MM.1S (cell line): ENCODE results near the gene UBE2QL1.

Experiments
- DNase-seq: peaks from one replicate; pipeline ENCODE4 v3.0.0-alpha.2; 2015
- H2AFZ ChIP-seq: fragments of 300-600 bp; sonication (generic); 2 replicates; pipeline ENCODE4 v1.6.0; 2016; ENCODE audit warnings: antibody characterized with exemption, low read length
- H3F3A ChIP-seq: fragments of 300-600 bp; sonication (generic); 2 replicates; pipeline ENCODE4 v1.6.1; 2016; ENCODE audit warnings: mild to moderate bottlenecking, antibody characterized with exemption, low read length, moderate library complexity, mixed read lengths; ENCODE audit not compliant: insufficient read depth
- H3K27ac ChIP-seq: fragments of 300-600 bp; sonication (generic); 2 replicates; pipeline ENCODE4 v1.5.1; 2016; ENCODE audit warnings: mild to moderate bottlenecking, low read length
- H3K27me3 ChIP-seq: fragments of 300-600 bp; sonication (generic); replicated peaks from 2 replicates; pipeline ENCODE4 v1.6.0; 2016; ENCODE audit warnings: low read length; ENCODE audit not compliant: insufficient read depth
- H3K36me3 ChIP-seq: fragments of 300-600 bp; sonication (generic); replicated peaks from 2 replicates; pipeline ENCODE4 v1.6.1; 2016; ENCODE audit warnings: mild to moderate bottlenecking, low read length, mixed read lengths; ENCODE audit not compliant: insufficient read depth
- H3K4me1 ChIP-seq: fragments of 300-600 bp; sonication (generic); 2 replicates; pipeline ENCODE4 v1.6.1; 2016; ENCODE audit warnings: low read length, mixed read lengths
- H3K4me2 ChIP-seq: fragments of 300-600 bp; sonication (generic); 2 replicates; pipeline ENCODE4 v1.6.0; 2016; ENCODE audit warnings: low read depth, low read length
- H3K4me3 ChIP-seq: fragments of 300-600 bp; sonication (generic); 2 replicates; pipeline ENCODE4 v1.5.1; 2016; ENCODE audit warnings: low read length, mixed read lengths
- H3K79me2 ChIP-seq: fragments of 300-600 bp; sonication (generic); 2 replicates; pipeline ENCODE4 v1.6.1; 2016; ENCODE audit warnings: mixed run types, low read length, mixed read lengths
- H3K9ac ChIP-seq: fragments of 300-600 bp; sonication (generic); 2 replicates; pipeline ENCODE4 v1.6.1; 2016; ENCODE audit warnings: low read length, mixed read lengths
- H3K9me2 ChIP-seq: fragments of 300-600 bp; sonication (generic); replicated peaks from 2 replicates; pipeline ENCODE4 v1.6.1; 2016; ENCODE audit warnings: mild to moderate bottlenecking, low read length, mixed read lengths; ENCODE audit not compliant: insufficient read depth
- H3K9me3 ChIP-seq: fragments of 300-600 bp; sonication (generic); replicated peaks from 2 replicates; pipeline ENCODE4 v1.6.1; 2016; ENCODE audit warnings: mild to moderate bottlenecking, low read length, mixed read lengths; ENCODE audit not compliant: insufficient read depth
- H4K20me1 ChIP-seq: fragments of 300-600 bp; sonication (generic); 2 replicates; pipeline ENCODE4 v1.6.1; 2016; ENCODE audit warnings: mild to moderate bottlenecking, low read length, moderate library complexity, mixed read lengths; ENCODE audit not compliant: insufficient read depth
- EZH2 ChIP-seq: fragments of 300-600 bp; sonication (generic); optimal IDR thresholded peaks from 2 replicates; pipeline ENCODE3; 2017; ENCODE audit warnings: low read depth, mild to moderate bottlenecking, antibody characterized with exemption, low read length, mixed read lengths
- EZH2phosphoT487 ChIP-seq: fragments of 300-600 bp; sonication (generic); IDR thresholded peaks from 2 replicates; pipeline ENCODE4 v1.6.1; 2018; ENCODE audit warnings: antibody characterized with exemption, low read length
- TF ChIP-seq, protein P1 (sequence below): fragments of 300-600 bp; sonication (generic); IDR thresholded peaks from 2 replicates; pipeline ENCODE4 v1.5.1; 2016; ENCODE audit warnings: antibody characterized with exemption, low read length, mixed read lengths

The UBE2QL1 gene

DNA sequence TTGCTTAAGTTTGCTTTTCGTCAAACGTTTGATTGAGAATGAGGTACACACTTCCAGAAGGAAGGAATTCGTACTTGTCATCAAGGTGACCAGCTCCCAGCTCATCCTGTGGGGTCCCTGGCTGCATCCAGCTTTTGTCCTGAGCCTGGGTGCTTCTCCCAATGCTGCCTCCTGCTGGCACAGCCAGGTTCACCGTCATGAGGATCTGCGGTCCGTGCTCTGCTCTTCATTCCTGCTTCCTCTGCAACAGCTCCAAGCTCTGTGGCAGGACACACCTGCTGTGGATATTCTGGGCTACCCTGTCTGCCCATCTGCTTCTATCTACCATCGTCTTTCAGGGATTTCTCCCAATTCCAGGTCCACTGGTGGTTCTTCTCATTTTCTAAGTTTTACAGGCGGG is 13.3 kb upstream of the UBE2QL1 start:
- no peaks in the 10 kb centered on the region for H3F3A ChIP-seq
- H3K79me2 ChIP-seq = no peaks in the 10 kb centered on the region
- H3K4me2 ChIP-seq = no peak overlapping the region
- no peaks in the 10 kb centered on the region for H3K36me3 ChIP-seq
- H3K9me2 ChIP-seq = no peaks in the 10 kb centered on the region
- H3K27me3 ChIP-seq = no peaks in the 10 kb centered on the region
- peaks cover 5% of the 10 kb centered on the region; the same call in 1 of the 2 replicates for H3K4me1 ChIP-seq
- H2AFZ ChIP-seq = no peak overlapping the region
- no peak overlapping the region for H3K9ac ChIP-seq
- H4K20me1 ChIP-seq = no peaks in the 10 kb centered on the region
- H3K4me3 ChIP-seq = no peak overlapping the region
- TF ChIP-seq, protein P1, sequence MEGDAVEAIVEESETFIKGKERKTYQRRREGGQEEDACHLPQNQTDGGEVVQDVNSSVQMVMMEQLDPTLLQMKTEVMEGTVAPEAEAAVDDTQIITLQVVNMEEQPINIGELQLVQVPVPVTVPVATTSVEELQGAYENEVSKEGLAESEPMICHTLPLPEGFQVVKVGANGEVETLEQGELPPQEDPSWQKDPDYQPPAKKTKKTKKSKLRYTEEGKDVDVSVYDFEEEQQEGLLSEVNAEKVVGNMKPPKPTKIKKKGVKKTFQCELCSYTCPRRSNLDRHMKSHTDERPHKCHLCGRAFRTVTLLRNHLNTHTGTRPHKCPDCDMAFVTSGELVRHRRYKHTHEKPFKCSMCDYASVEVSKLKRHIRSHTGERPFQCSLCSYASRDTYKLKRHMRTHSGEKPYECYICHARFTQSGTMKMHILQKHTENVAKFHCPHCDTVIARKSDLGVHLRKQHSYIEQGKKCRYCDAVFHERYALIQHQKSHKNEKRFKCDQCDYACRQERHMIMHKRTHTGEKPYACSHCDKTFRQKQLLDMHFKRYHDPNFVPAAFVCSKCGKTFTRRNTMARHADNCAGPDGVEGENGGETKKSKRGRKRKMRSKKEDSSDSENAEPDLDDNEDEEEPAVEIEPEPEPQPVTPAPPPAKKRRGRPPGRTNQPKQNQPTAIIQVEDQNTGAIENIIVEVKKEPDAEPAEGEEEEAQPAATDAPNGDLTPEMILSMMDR = peak; percentile 20
- no peak for TF ChIP-seq EZH2
- no peak for TF ChIP-seq EZH2phosphoT487
- DNase-seq = peak; percentile 4
- H3K9me3 ChIP-seq = no peaks in the 10 kb centered on the region
- H3K27ac ChIP-seq = no peak overlapping the region

- H3K4me3 ChIP-seq = no peak overlapping the region
- DNase-seq = no peak
- H3K27me3 ChIP-seq = no peaks in the 10 kb centered on the region
- H3K4me2 ChIP-seq = peak overlapping the region; percentile 3; the same call in 1 of the 2 replicates
- no peaks in the 10 kb centered on the region for H4K20me1 ChIP-seq
- H2AFZ ChIP-seq = no peak overlapping the region
- TF ChIP-seq EZH2 = no peak
- H3F3A ChIP-seq = no peaks in the 10 kb centered on the region
- no peaks in the 10 kb centered on the region for H3K9me3 ChIP-seq
- no peaks in the 10 kb centered on the region for H3K79me2 ChIP-seq
- no peak overlapping the region for H3K27ac ChIP-seq
- no peak overlapping the region for H3K9ac ChIP-seq
- no peaks in the 10 kb centered on the region for H3K9me2 ChIP-seq
- peaks cover 5% of the 10 kb centered on the region; the same call in 1 of the 2 replicates for H3K4me1 ChIP-seq
- H3K36me3 ChIP-seq = no peaks in the 10 kb centered on the region
Observed at GRCh38 chr5:6436715-6437331, 11.8 kb upstream of the UBE2QL1 start.

DNA sequence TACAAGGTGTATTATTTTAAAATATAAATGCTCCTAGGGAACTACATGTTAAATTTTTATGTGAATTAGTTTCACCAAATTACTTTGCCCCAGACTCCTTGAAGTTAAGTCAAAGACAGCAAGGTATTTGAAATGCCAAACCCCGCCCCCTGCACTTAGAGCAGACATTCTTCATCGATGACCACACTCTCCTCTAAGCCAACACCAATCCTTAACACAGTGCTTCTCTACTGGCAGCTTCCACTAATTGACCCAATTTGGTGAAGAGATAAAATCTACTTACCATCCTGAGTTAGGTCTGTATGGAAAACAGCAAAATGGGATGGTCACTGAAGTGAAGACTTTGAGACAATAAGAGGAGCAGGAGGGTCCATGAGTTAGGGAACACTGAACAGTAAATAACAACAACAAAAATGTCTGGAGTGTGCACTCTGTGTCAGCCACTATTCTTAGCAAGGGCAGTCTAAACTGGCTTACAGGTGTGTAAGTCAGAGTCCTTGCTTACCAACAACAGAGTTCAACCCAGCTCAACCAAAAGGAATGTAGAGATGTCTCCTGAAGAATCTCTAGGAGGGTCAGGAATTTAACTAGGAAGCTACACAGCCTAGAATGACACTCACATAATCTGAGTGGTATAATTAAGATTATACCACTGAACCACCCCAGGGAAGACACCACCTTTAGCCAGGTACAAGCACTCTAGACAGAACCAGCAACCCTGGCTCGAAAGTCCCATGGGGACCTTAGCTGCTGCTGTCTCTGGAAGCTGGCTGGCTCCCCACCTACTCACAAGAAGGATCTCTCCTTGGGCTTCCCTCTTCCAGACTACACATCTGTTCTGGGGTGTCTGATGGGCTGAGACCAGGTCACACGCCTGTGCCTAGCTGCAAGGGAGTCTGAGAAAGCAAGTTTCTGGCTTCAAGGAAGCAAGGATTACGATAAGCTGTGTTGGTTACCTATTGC is 8.8 kb upstream of the UBE2QL1 start:
- Histone ChIP-seq H3K36me3 (no peaks in the 10 kb centered on the region), H3K9me2 (no peaks in the 10 kb centered on the region), H3K4me1 (peaks cover 5% of the 10 kb centered on the region; the same call in 1 of the 2 replicates), H3K9ac (no peak overlapping the region), H4K20me1 (no peaks in the 10 kb centered on the region), H3F3A (no peaks in the 10 kb centered on the region), H3K27ac (no peak overlapping the region), H3K79me2 (no peaks in the 10 kb centered on the region), H3K27me3 (no peaks in the 10 kb centered on the region), H2AFZ (no peak overlapping the region), H3K9me3 (no peaks in the 10 kb centered on the region), H3K4me2 (no peak overlapping the region), H3K4me3 (no peak overlapping the region)
- peak; percentile 2 for DNase-seq
- TF ChIP-seq EZH2phosphoT487 = no peak
- TF ChIP-seq, protein P1 = no peak
- no peak for TF ChIP-seq EZH2
